Measurements from ENCODE around the gene GZMM.
A peak's percentile ranks its signal among the peaks of the same experiment; 100 is the strongest.
"Not testable (repeated sequence)": the region's sequence is repeated elsewhere in the genome, so short reads cannot be mapped to it uniquely, and the experiment has no call there.

Gene GZMM

DNA sequence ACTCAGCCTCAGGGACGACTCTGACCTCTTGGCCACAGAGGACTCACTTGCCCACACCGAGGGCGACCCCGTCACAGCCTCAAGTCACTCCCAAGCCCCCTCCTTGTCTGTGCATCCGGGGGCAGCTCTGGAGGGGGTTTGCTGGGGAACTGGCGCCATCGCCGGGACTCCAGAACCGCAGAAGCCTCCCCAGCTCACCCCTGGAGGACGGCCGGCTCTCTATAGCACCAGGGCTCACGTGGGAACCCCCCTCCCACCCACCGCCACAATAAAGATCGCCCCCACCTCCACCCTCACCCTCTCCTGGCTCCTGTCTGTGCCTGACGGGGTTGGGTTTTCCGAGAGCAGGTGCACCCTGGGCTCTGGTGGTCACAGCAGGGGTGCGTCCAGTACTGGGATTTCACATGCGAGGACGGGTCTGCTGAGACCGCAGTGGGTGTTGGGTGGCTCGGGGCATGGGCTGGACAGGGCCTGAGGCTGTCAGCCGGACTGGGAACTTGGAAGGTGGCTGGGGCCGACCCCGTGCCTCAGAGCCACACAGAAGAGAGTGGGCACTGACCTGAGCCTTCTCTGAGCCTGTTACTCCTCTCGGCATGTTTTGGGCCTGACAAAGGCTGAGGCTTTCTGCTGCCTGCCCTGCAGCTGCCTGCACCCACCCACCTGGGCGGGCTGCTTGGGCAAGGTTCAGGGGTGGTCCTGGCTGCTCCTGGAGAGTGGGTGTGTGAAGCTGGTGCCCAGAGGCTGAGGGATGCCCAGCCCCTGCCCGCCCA lies 39.5 kb downstream of the GZMM start:
- no peak for DNase-seq (ENCODE audit: low spot score)

DNA sequence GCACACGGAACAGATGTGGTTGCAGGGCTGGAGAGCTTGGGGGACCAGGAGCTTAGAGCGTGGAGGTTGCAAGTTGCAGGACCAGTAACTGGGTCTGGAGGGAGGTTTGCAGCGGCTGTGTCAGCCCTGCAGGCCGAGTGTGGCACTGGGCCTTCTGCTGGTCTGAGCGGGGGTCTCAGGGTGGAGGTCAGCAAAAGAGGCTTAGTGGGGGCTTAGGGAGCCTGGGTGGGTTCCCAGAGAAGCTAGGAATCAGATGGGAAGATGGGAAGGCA lies 40.1 kb downstream of the GZMM start:
- DNase-seq (ENCODE audit: low spot score): no peak

DNA sequence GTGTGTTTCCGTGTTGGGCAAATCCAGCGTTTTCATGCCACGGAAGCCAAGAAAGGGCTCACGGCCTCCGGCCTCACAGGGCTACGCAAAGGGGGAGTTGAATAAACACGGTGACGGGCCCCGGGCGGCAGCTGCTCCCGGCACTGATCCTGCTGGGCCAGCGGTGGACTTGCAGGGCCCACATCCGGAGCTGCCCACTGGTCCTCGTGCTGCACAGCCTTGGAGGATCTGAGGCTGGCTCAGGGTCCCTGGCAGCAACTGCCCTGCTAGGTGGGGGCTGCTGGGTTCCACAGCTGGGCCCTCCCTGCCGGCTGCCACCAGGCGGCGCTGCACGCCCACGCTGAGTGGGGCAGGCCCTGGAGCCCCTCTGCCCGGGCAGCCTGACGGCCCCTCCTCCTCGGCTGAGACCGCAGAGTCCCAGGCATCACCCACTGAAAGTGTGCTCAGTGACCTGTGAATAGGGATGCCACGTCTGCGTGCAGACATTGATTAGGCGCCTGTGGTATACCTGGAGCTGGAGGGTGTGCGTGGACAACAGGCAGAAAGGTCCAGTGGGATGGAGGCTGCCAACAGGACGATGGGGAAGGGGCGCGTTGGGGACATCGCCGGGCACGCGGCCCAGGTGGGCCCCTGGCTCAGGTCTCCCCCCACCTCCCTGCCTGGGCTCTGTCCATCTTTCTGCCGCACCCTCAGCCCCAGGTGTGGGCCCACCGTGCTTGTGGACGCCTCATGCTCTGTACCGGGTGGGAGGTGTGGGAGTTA lies 40.6 kb downstream of the GZMM start:
- DNase-seq (ENCODE audit: low spot score): peak; percentile 67

DNA sequence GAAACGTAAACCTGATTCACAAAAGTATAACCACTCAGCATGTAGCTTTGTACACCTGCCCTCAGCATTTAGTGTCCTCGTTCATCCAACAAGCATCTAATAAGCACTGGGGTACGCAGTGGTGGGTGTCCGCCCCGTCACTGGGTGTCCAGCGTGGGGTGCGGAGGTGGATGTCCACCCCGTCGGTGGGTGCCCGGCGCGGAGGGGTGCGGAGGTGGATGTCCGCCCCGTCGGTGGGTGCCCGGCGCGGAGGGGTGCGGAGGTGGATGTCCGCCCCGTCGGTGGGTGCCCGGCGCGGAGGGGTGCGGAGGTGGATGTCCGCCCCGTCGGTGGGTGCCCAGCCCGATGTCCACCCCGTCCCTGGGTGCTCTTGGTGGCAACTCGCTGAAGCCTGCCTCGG lies 41.3 kb downstream of the GZMM start:
- not testable (repeated sequence) for DNase-seq (ENCODE audit: low spot score)

DNA sequence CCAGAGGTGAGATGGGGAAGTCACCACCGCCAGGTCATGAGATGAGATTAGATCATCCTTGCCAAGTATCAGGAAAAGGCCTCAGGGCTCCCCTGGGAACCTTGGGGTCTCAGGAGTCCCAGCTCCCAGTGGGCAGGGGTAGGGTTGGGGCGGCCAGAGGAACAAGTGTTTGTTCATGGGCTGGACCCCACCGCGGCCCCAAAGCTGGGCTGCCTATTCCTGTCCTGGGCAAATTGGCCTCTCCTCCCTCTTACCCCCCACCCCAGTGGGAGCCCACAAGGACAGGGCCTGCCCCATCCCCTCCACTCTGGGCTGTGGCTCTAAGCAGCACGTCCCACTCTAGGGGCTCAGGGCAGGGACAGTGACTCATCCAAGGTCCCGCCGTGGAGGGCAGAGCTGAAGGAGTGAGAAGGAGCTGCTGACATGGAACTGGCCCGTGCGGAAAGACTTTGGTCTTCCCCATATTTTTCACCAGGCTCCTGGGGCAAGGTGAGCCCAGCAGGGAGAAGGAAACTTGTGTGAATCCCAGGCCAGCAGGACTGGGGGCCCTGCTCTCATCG lies 41.8 kb downstream of the GZMM start:
- no peak for DNase-seq (ENCODE audit: low spot score)

DNA sequence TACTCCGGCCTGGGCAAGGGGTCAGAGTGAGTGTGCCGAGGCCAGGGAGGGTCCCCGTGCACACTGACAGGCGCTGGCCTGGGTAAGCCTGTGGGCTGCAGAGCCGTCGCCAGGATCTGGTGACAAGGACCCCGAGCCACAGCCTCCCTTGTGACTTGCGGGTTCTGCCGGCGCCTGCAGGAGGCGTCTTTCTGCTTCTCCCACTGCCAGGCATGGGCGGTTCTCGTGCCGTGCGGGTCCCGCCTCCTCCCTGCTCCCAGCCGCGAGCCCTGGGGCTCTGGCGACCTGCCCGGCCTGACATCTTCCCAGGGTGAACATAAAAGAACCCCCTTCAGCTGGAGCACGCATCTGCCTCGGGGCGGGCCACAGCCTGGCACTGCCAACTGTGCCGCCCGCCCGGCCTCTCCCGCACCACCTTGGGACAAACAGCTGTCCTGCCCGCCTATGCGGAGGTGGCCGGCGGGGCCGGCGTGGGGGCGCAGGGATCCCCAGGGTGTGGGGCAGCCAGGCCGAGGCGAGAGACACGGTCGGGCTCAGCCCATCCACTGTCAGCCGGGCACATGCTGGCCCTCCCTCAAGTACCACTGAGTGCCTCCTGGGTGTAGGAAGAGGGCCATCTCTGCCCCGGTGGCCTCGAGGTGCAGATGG lies 44.4 kb downstream of the GZMM start:
- peak; percentile 59 for DNase-seq (ENCODE audit: low spot score)

DNA sequence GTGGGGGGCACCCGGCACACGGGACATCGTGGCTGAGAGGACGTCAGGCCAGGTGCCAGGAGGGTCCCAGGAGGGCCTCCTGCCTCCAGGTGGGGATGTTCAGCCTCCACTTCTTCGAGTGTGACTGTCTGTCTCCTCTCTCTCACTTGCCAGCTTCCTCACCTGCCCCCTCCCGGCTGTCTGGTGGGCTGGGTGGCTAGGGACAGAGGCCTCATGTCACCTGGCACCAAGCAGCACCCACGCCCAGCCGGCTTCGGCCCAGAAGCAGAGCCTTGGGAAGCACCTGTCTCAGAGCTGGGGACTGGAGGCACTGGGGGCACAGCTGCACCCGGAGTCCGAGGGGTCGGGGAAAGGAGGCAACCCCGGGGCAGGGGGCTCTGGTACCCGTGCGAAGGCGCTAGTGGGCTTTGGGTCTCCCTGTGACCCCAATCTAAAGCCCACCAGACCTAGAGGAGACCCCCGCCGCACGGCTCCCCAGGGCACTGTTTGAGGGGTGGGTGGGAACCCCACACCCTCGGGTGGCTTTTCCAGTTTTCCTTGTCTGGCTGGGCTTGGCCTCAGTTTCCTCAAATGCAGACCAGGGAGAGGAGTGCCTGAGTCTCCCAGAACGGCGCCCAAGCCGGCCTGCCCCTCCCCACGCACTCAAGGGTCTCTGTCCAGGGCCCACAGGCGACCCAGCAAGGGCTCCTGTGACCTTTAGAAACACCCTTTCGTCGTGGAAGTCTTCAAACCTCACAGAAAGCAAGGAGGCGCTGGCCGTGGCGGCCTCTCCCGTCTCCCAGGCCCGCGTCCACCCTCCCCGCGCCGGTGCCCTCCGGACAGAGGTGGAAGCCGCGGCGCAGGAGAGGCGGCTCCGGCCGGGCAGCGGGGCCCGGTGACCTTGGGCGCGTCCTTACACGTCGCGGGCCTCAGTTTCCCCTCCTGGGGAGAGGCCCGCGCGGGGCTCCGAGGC lies 45.2 kb downstream of the GZMM start:
- DNase-seq (ENCODE audit: low spot score): no peak

DNA sequence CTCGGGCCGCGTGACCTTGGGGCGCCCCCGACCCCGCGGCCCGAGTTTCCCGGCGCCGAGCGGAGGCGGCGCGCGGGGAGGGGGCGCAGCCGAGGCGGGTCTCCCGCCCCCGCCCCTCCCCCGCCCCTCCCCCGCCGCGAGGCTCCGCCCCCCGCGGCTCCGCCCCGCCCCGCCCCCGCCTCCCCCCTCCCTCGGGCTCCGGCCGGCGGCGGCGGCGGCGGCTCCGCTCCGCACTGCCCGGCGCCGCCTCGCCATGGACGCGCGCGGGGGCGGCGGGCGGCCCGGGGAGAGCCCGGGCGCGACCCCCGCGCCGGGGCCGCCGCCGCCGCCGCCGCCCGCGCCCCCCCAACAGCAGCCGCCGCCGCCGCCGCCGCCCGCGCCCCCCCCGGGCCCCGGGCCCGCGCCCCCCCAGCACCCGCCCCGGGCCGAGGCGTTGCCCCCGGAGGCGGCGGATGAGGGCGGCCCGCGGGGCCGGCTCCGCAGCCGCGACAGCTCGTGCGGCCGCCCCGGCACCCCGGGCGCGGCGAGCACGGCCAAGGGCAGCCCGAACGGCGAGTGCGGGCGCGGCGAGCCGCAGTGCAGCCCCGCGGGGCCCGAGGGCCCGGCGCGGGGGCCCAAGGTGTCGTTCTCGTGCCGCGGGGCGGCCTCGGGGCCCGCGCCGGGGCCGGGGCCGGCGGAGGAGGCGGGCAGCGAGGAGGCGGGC lies 46.0 kb downstream of the GZMM start, which contains the start of gene HCN2:
Gene HCN2, plus strand, starts transcription at position 189 of the 703 bp plus-strand sequence. Its CDS starts 65 bp downstream, at position 254.
- no peak for DNase-seq (ENCODE audit: low spot score)

DNA sequence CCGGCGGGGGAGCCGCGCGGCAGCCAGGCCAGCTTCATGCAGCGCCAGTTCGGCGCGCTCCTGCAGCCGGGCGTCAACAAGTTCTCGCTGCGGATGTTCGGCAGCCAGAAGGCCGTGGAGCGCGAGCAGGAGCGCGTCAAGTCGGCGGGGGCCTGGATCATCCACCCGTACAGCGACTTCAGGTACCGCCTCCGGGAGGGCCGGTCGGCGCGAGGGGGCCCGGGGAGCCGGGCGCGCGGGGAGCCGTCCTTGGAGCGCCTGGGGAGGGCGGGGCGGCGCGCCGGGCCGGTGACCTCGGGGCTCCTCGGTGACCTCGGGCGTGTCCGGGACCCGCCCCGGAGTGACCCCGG lies 46.5 kb downstream of the GZMM start:
- DNase-seq (ENCODE audit: low spot score): no peak

DNA sequence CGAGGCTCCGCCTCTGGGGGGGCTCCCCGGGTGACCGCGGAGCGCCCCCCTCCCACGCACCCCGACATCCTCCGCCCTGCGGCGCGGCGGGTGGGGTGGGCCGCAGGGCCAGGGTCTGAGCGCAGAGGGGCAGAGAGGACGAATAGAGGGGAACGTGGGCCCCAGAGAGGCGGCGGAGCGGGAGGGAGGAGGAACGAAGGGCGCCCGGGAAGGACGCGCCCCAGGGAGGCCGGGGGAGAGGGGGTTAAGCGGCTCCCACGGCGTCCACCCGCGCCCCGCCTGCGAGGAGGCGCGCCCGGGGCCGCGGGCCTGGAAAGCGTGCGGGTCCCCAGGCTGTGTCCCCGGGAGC lies 46.9 kb downstream of the GZMM start:
- DNase-seq (ENCODE audit: low spot score): no peak

DNA sequence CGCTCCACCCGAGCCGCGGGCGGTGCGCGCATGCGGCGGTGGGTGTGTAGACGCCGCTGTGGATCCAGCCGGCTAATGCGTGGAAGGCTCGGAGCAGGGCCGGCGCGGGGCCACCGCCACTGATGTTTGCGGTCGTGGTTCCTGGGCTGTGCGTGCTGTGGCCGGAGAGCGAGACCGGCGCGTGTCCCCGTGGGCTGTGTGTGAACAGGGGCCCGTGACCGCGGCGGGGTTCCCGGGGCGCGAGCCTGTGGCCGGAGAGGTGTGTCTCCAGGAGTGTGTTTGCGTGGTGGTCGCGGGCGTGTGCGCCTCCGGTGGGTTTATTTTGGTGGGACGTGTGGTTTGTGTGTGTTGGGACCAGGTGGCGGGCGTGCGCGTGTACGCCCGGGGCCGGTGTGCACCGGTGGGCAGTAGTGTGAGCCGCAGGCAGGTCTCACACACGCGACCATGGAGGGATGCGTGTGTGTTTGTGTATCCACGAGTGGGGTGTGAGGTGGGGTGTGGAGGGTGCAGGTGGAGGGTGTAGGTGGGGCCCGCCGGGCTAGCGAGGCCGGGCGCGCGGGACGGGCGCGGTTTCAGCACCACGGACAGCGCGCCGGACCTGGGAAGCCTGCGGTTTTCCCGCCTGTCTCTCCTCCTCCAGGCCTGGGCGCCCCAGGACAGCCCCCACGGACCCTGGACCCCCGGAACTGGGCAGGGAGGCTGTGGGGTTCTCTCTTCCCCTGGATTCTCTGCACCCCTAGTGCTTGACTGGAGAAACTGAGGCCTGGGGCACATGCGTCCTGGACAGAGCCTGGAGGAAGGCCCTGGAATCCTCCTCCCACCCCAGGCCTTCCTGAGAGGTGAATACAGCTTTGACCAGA lies 47.5 kb downstream of the GZMM start:
- no peak for DNase-seq (ENCODE audit: low spot score)

DNA sequence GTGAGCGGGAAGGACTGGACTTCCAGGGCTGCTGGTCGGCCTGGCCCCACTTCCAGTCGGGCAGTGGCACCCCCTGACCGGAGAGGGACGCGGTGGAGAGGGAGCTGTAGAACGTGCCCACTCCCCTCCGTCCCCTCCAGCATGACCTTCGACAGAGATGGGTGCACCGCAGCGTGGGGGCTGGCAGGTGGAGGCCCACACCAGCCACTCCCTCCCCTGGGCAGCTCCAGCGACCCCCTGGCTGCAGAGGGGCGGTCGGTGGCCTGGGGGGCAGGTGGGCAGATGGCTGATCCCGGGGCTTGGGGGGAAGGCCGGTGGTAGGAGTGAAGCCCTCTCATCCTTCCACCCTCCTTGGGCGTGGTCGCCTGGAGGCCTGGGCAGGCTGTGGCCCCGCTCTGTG lies 48.2 kb downstream of the GZMM start:
- no peak for DNase-seq (ENCODE audit: low spot score)

DNA sequence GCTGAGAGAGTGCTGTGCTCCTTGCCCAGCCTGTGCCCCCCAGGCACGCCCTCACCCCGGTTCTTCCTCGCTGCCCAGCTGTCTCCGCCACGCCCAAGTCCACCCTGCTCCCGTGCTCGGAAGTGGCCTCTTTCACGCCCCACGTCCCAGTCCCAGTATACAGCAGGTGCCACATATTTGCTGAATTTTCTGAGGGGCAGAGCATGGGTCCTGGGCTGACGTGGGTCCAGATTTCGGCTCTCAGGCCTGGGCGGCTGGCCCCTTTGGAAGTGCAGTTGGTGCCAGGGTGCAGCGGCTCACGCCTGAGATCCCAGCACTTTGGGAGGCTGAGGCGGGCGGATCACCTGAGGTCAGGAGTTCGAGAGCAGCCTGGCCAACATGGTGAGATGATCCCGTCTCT lies 49.2 kb downstream of the GZMM start:
- DNase-seq (ENCODE audit: low spot score): no peak

DNA sequence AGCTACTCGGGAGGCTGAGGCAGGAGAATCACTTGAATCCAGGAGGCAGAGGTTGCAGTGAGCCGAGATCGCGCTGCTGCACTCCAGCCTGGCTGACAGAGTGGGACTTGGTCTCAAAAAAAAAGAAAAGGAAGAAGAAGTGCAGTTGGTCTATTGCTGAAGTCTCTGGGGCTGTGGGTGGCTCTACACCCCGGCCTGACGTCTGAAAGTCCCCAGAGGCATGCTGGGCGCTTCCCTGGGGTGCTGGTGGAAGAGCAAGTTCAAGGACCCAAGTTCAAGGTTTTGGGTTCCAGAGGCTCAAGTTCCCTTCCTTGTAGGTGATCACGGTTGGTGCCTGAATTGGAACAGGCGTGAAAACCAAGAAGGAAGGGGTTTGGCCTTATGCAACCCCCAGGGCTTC lies 49.7 kb downstream of the GZMM start:
- no peak for DNase-seq (ENCODE audit: low spot score)

DNA sequence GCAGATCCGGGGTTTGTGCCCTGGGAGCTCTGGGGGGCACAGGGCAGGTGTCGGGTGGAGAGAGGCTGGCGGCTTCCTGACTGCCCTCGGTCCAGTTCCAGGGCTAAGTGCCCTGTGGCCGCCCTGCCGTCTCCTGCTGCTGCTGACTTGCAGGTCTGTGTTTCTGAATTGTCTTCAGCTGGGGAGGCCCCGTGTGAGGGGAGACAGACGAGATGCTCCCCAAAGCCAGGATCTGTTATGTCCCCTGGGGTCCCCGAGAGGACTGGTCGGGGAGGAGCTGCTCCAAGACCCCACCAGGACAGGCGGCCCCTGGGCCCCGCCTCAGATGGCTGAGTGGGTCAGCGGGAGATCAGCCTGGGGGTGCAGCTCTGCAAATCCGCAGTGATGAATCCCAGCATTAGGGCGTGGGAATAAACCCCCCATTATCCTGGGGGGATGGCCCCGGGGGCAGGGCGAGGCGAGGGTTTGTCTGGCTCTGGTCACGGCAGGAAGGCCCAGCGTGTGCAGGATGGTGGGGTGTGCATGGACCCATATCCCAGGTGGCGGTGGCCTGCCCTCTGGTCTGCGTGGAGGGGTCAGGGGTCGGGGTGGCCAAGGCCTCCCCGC lies 50.5 kb downstream of the GZMM start:
- no peak for DNase-seq (ENCODE audit: low spot score)

DNA sequence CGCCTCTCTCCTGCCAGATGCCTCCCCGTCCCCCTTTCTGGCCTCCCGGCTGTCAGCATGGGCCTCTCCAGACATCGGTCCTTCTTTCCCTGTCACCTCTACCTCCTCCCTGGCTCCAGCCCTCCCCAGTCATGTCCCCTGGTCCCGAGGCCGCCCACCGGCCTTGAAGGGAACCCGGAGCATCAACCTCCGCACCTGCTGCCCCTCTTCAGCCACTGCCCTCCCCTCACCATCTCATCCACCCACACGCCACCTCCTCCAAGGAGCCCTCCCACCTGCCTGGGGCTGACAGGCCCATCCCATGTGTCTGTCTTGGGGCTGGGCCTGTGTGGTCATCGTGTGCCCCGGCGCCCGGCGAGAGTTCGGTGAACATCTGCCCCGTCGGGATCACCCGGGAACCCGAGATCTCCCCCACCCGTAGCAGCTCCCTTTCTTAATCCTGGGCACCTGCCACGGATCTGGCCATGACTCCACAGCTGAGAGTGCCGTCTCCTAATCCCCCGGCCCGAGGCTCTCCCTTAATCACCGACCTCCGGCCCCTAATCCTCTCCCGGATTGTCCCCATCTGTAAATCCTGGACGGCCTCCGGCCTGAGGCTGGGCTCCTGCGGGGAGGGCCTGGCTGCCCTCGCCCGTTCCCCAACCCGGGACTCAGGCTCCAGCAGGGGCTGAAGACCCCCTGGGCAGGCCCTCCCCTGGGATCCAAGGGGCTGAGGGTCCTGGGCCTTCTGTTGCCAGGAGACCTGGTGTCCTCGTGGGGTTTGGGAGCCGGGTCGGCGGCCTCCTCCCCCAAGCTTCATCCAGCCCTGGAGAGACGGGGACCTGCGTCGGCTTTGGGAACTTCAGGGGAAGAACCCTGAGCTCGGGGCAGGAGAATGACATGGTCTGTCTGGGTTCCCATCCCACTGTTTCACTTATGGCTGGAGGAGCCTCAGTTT lies 51.7 kb downstream of the GZMM start:
- no peak for DNase-seq (ENCODE audit: low spot score)

DNA sequence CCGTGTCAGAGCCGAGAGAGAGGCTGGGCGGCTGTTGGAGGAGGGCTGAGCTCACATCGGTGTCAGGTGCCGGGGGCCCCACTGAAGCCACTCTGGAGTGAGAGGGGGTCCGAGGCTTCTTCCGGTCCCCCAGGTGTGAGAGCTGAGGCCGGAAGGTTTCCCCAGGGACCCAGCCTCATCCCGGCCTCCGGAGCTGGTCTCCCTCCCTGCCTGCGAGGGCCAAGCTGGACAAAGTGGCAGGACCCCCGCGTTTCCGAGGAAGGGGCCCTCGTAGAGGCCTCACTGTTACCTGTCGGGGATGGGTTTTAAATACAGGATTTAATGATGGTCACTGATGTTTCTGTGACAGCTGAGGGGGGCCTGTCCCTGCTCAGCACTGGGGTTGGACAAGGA lies 52.4 kb downstream of the GZMM start:
- no peak for DNase-seq (ENCODE audit: low spot score)

DNA sequence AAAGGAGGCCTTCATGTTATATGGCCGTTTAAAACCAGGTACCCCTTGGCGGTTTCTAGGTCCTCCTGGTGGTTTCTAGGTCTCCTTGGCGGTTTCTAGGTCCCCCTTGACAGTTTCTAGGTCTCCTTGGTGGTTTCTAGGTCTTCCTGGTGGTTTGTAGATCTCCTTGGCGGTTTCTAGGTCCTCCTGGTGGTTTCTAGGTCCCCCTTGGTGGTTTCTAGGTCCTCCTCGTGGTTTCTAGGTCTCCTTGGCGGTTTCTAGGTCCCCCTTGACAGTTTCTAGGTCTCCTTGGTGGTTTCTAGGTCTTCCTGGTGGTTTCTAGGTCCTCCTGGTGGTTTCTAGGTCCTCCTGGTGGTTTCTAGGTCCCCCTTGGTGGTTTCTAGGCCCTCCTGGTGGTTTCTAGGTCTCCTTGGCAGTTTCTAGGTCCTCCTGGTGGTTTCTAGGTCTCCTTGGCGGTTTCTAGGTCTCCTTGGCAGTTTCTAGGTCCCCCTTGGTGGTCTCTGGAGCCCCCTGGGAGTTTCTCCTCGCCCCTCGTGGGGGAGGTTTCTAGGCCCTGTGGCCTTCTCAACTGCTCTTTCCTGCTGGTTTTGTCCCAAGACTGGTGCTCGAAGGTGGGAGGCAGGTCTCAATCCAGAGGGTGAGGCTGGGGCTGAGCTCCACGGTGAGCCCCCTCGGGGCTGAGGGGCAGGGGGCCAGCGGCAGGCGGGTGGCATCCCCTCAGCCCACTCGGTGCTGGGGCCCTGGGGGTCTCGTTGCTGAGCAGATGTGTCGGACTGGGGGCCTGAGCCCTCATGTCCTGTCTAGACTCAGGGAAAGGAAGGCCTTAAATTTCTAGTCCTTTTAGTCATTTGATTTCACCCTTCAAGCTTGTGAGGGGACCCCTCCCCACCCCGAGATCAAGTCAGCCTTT lies 53.8 kb downstream of the GZMM start:
- DNase-seq (ENCODE audit: low spot score): no peak
